GM19395 (cell line): ENCODE measurements around the gene CYGB.

Source experiments
- ATAC-seq: cut with Tn5 transposase; IDR thresholded peaks from one replicate; pipeline ENCODE4 v1.9.1; 2021; ENCODE audit warnings: mild to moderate bottlenecking, moderate library complexity; ENCODE audit not compliant: unreplicated experiment

Gene CYGB

DNA sequence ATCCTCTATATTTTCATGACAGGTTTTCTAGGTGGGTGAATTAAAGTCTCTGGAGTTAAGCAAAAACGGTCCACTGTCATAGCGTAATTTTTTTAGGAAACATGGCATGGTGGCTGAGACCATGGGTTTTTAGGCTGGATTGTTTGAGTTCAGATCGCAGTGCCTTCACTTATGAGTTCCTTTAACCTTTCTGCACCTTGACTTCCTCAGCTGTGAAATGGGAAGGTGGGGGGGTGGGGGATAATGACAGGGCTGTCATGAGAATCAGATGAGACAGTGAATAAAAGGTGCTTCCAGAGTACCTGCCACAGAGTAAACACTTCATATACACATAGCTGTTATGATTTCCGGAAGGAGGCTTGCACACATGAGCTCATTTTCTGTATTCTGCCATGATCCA is 14.2 kb upstream of the CYGB start:
- no peak for ATAC-seq

DNA sequence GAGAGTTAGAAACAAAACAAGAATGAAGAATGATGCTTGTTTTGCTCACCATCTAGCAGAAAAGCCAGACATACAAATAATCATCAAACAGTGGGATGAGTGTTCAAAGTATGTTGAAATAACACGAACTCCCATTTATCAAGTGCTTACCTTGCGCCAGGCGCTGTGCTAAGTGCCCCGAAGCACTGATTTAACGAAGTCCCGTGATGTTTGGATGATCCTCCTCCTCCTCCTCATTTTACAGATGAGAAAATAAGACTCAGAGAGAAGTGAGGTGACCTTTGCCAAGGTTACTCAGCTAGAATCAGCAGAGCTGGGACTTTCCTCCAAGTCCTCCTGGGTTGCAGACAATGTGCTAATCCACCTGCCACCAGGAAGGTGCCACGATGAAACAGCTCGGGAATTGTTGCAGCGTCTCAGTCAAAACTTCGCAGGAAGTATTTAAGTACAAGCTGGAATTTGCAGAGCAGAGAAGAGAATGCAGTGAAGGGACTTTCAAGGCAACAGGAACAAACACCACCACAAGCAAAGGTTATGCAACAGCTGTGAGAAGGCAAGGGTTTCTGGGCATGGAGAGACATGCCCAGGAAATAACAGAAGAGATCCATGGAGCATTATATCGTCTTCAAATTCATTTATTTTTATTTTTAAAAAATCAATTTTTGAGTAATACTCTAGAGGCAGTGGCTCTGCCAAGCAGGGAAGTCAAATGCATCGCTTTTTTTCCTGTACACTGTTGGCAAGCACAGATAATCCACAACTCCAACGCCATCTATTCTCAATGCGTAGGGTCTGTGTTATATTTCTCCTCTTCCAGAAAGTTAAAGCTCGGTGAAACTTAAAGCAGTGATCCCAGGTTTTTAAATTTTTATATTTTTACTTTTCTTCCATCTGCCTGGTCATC is 13.5 kb upstream of the CYGB start:
- ATAC-seq = no peak

DNA sequence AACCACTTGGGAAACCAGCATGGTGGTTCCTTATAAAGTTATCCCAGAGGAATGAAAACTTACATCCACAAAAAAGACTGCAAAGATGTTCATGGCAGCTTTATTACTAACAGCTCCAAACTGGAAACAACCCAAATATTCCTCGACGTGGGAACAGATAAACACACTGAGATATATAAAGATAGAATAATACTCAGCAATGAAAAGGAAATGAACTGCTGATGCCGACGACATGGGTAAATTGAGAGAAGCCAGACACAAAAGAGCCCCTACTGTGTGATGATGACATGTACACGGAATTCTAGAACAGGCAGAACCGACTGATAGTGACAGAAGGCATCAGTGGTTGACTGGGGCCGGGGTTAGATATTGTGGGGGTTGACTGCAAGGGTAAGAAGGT is 12.0 kb upstream of the CYGB start:
- ATAC-seq = no peak

DNA sequence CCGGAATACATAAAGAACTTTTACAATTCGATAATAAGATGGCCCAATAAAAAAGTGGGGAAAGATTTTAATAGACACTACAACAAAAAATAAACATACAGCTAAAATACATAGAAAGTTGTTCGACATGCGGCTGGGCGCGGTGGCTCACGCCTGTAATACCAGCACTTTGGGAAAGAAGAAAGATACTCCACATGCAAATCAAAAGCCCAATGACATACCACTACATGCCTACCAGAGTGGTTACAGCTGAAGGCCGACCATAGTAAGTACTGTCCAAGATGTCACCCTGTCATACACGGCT is 11.7 kb upstream of the CYGB start:
- no peak for ATAC-seq

DNA sequence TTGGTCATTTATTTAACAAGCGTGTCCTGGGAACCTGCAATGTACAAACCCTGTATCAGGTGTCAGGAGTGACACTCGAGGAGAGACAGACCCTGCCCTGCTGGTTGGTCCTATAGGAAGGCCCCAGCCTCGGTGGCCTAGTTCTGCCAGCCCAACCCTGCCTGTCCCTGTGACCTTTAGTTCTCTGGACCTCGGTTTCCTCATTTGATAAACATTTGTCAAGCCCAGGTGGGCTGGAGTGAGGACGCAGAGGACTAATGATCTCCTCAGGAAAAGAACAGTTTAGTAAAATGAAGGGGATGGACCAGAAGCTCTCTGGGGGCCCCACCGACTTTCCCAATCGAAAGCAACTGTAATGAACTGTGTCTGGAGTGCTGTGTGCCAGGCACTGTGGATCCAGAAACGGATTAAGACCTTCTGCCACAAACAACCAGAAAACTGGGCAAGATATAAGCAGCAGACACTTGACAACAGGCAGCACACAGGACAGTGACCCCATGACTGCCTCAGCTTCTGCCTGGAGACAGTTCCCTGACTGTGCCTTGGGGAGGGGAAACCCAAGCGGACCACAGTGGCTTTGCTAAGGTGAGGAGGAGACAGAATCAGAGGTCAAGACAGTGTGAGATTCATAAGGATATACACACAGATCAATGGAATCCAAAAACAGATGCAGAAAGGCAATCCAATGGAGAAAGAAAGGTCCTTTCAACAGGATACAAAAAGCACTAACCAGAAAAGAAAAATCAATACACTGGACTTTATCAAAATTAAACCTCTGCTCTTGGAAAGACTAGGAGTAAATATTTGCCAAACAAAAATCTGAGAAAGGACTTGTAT is 11.1 kb upstream of the CYGB start:
- ATAC-seq = no peak

DNA sequence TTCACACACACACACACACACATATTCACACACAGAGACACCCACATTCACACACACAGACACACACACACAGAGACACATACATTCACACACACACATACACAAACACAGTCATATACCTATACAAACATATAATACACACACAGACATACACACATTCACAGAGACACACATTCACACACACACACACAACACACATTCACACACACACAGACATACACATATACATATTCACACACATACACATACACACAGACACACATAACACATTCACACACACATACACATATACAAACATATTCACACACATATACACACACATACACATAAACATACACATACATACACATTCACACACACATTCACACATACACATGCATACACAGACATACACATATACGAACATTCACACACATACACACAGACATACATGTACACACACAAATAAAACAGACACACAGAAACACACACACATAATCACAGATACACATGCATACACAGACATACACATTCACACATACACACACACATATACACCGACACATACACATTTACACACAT is 10.2 kb upstream of the CYGB start:
- ATAC-seq = no peak

DNA sequence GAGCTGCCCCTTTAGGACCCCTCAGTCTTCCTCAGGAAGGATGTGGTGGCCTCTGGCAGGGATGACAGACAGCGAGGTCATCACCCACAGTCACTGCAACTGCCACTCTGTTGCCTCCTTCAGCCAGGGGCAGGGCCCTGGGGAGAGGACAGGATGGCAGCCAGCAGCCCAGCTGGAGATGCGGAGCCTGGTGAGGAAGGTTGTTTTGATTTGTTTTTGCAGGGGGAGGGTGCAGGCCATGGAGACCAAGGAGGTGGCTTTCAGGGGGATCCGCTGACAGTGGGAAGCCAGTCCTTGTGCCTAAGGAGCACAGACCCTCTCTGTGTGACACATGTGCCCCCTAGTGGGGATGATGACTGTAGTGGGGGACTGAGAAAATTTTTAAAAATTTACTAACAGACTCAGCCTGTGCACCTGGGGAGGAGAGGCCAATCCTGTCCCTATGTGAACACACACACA is 9.7 kb upstream of the CYGB start:
- no peak for ATAC-seq

DNA sequence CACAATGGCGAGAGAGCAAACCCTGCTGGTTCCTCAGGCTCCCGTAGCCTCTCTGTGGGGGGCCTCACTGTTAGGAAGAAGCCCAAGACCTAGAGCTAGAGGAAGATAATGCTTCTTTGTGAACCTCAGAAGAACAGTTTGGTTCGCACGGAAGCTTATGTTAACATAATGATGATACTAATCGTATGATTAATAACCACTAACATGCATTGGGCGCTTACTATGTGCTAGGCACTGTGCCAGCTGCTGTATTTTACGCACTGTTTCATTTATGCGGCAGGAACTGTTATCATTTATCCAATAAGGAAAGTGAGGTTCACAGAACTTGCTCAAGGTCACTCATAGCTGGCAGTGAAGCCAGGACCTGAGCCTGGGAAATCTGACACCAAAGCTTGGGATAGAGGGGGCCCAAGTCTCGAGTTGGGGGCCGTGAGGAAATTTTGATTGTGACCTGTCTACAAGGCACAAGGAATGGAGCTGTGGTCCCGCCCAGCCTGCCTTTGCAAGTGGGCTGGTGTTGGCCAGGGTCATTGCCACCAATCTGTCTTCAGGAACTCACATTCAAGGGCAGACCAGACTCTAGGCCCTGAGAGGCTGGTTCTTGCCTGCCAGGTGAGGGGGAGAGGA is 9.2 kb upstream of the CYGB start:
- ATAC-seq = no peak

DNA sequence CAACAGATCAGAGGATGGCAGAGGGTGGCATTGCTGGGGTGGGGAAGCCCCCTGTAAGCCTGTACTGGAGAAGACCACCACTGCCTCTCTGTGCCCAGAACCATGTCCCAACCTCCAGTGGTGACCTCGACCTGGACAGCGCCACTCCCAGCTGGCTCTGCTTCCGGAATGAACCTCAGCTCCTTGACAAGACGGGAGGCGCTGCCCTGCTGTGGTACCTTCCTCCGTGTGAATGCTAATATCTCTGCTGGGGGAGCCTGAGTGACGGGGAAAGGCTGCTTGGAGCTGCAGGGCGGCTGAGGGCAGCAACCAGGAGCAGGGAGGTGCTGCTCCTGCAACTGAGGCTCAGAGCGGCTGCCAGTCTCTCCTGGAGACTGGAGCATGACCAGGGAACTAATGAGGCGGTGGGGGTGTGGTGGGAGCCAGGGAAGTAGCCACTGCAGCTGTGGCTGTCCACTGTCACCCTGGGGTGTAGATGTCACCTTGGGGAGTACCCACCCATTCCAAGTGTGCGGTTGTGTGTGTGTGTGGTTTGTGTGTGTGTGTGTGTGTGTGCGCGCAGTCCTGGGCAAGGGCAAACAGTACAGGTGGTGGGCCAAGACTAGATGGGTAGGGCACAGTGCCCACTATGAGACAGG is 8.5 kb upstream of the CYGB start:
- no peak for ATAC-seq

DNA sequence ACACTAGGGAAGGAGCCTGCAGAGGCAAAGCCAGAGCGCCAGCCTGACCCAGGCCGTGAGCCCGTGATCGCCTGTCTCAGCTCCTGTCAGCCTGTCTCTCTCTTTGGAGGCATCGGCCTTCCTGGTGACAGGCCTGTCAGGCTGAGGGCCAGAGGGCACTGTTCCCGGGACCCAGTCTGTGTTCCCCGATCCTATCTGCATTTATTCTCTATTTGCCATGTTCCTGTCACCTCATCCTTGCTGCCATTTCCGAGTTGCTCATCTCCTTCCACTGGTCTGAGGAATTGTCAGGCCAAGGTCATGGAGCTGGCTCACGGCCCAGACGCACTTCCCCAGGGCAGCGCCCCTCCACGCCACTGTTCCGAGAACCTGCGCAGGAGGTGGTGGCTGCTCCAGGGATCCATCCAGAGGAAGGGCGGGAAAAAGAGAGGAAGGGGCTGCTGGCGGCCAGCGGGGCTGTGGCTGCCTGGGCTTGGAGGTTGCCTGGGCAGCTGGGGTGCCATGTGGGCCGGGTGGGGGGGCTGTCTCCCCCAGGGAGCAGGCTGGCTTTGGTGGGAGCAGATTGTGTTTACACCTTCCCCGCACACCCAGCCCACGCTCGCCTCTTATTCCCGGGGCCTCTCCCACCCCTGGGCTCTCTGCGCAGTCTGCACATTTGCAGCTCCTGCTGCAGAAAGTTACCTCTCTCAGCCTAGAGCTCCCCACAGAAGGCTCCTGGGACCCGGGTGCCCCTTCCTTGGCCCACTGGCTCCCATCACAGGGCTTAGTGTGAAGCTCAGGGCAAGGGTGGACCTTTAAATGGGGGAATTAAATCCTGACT is 7.2 kb upstream of the CYGB start:
- ATAC-seq = no peak

DNA sequence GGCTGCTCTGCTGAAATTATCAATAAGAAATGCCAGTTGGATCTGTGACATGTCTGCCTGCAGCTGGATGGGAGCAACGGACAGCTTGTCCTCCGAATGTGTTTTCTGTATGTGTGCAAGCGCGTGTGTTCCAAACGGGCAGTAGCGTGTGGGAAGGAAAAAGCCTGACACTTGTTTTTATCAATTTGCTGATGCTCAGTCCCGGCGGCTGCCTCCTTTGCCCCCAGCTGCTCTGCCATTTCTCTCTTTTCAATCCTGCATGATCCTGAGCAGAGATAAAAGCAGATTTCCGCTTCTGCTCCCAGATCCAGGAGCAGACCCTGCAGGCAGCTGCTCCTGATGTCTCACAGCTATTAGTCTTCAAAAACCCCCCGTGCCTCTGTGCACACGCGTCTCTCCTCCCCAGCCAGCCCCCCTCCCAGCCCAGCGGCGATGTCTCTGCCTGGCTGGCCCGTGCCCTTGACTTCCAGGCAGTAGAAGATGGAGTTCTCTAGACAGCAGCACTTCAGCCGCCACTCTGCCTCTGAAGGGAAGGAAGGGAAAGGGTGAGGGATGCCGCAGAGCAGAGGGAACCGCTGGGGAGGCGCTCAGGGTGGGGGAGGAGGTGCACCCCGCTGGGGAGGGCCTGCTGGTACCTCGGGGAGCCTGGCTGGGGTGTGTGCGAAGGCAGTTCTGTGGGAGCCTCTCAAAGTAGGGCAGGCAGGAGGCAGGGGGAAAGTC is 6.5 kb upstream of the CYGB start:
- no peak for ATAC-seq

DNA sequence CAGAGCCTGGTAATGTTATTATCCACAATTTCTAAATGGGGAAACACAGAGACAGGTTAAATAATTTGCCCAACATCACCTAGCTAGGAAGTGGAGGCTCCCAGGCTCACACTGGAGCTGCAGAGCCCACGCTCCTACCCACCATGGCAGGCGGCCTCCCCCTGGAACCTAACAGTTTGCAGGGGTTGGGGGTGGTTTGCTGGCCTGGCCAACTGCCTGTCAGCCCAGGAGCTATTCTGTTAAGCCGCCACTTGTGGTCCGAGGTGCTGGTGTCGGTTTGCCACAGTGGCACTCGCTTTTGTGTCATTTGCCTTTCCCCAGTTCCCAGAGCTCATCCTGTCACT is 5.9 kb upstream of the CYGB start:
- no peak for ATAC-seq

DNA sequence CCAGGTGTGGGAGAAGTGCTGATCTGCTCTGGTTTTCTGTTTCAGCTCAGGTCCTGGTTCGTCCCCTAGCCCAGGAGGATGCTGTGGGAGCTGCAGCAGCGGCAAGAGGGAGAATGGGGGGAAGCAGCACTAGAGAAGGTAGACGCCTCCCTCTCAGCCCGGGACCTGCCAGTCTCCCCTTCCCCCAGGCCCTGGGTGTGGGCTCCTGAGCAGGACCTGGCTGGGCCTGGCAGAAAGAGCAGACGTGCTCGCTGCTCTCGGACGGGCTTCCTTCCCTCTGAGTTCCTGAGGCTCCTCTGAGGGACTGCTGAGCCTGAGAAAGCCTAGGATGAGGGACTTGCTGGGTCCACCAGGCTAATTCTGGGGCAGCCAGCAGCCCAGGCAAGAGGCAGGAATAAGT is 5.5 kb upstream of the CYGB start:
- no peak for ATAC-seq

DNA sequence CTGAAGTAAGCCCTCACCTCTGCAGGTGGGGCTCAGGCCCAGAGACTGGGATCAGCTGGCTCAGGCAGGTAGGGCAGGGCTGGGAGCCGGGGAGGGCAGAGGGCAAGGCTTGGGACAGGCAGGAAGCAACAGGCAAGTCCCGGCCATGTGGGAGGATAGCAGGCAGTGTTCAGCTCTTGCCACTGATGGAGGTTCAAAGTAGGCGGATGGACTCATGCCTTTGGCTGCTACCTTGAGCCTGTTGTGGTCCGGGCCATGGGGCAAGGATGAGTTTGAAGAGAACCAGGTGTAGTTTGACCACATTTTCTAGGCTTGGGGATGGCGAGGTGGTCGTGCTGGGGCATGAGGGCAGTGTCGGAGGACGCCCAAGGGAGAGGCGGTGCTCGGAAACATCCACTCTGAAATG is 5.1 kb upstream of the CYGB start:
- no peak for ATAC-seq

DNA sequence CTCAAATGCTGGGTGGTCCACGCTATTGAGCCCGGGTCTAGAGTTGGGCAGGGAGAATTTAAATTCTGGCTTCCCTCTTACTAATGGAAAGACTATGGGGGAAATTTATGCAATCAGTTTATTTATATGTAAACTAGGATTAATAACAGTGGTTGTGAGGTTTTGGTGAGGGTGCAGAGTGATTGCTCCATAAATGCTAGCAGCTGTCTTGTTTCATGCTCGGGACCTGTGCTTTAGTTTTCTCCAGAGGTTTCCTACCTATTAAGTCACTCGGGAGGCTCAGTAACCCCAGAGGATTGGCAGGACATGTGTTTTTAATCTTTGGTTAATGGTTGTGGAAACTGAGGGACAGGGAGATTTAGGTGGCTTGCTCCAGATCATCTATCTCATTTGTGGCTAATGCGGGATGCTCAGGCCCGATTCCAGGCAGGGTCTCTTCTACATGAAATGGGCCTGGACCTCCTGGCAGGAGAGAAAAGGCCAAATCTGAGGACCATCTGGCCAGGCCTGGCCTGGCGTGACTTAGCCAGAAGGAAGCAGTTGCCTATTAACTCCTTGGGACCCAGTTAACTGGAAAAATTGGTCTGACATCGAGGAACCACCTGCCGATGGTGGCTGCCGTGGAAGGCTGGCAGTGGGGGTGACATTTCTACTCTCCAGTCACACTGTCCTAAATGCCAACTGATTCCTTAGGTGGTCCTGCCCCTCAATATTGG is 4.4 kb upstream of the CYGB start:
- ATAC-seq = no peak

DNA sequence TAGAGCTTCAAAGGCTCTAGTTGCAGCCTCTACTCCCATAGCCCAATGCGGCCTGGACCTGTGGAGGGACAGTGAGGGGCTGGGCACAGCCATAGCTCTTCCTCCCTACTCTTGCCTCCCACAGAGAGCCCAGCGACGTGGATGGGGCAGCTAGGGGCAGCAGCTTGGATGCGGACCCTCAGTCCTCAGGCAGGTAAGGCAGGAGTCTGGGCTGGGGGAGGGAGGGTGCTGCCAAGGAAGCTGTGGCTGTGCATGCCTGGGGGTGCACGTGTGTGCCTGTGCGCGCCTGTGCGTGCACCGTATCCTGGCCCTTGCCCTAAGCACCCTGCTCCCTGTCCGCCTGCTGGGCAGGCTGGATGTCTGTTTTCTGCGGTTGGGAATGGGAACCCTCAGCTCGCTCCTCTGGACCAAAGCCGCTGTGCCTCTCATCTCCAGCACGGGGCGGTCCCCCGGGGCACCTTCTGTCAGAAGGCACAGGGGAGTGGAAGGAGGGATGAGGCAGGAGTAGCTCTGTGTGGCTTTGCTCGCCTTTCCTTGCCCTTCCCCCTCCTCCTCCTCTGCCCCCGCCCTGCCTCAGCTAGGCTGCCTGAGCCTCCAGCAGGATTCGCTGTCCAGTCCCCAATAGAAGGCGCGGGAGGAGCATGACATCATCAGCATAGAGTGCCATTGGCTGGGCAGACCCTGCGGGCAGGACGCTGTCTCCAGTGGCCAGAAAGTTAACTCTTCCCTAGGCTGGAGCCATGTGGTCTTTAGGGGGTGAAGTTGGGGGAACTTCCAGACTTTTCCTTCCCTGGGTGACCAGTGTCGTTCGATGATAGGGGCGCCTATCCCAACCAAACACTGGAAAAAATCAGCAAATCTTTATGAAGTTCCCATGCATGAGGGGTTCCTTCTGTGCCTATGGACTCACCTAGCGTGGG is 3.1 kb upstream of the CYGB start:
- ATAC-seq = no peak

DNA sequence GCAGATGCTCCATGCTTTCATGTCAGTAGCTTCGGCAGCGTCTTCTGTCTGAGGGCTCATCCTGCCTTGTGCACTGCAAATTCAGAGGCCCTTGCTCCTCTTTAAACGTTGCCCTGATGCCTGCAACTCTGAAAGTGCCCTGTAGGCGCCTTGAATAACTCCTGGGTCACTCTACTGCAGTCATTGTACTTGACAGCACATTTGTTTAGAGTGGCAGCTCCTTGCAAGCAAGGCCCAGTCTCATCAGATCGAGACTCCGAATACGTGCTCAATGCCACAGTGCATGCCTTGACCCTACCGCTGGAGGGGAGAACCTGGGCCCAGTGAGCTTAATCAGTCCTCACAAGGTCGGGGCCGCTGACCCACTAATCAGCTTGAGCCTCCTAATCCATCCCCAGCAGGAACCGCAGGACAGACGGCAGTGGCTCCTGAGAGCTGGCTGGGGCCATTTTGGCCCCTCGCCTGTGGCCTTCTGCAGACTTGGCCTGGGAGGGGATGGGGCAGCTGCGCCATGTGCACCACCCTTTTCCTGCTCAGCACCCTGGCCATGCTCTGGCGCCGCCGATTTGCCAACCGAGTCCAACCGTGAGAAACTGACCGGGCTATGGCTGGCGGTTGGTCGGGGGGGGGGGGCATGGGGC is 2.2 kb upstream of the CYGB start, which contains the start of gene PRCD:
PRCD (plus strand) TSS at position 414 of the 641 bp plus-strand sequence; CDS start at position 512, 98 bp downstream.
- no peak for ATAC-seq
